ENCODE measurements around the gene CLCN4.

The CLCN4 gene

DNA sequence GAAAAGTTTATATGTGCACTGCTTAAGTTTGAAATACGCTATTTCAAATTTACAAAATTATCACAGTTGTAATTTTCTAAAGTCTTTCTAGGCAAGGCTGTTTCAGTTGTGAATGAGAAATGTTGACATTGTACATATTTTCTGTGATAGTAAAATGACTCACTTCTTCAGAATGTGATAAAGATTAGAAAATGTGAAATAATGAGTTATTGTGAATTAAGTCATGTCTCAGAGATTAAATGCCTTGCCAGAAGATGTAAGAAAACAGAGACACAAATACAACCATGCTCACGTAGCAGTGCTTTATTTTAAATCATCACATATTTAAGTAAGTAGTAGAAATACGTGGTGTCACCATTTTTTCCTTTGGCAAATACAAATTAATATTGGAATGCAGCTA, 768 bp downstream of the CLCN4 start:
- H3K4me3 ChIP-seq (ENCODE audit: low read length): no peak overlapping the region
- DNase-seq (ENCODE audit: low read depth): peak; percentile 14

DNA sequence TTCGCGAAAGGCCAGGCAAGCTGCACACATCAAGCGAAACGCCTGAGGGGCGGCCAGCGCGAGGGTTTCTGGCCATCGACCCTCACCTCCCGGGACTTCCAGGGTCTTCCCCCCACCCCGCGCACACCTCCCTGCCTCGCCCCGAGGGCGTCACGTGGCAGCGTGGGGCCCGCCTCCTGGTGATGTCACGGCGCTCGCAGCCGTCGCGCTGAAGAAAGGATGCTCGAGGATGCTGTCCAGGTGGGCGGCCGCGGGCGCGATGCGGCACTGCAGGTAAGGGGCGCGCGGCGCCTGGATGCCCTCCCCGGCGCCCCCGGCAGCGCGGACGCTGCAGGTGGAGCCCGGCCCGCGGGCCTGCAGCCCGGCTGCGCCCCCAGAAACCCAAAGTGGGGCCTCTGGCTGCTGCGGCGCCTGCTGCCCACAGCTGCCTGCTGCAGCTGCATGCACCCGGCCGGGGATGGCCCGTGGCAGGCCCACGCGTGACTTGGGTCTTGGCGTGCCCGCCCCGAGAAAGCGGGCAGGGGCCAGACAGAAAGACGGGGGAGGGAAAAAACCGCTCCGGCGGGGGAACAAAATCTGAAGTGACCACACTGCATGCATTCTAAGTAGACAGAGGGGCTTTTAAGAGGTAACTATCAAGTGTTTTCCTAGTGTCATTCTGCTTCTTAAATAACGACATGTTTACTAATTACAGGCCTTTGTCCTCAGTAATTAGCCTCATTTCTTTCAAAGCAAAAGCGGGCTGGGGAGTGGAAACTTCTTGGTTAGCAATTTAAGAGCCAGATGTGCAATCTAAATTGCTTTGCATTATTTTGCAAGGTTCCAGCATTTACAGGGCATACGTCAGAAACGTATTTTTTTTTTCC, 1.7 kb downstream of the CLCN4 start:
- H3K4me3 ChIP-seq (ENCODE audit: low read length): peak overlapping the region; percentile 49
- no peak for DNase-seq (ENCODE audit: low read depth)
- TF ChIP-seq, protein P1, sequence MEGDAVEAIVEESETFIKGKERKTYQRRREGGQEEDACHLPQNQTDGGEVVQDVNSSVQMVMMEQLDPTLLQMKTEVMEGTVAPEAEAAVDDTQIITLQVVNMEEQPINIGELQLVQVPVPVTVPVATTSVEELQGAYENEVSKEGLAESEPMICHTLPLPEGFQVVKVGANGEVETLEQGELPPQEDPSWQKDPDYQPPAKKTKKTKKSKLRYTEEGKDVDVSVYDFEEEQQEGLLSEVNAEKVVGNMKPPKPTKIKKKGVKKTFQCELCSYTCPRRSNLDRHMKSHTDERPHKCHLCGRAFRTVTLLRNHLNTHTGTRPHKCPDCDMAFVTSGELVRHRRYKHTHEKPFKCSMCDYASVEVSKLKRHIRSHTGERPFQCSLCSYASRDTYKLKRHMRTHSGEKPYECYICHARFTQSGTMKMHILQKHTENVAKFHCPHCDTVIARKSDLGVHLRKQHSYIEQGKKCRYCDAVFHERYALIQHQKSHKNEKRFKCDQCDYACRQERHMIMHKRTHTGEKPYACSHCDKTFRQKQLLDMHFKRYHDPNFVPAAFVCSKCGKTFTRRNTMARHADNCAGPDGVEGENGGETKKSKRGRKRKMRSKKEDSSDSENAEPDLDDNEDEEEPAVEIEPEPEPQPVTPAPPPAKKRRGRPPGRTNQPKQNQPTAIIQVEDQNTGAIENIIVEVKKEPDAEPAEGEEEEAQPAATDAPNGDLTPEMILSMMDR (conservative IDR thresholded peaks at IDR 0.05; ENCODE audit: low read length): no peak

More for the DNA sequence above, 768 bp downstream of the CLCN4 start:
- TF ChIP-seq, protein P1 (conservative IDR thresholded peaks at IDR 0.05; ENCODE audit: low read length): no peak

DNA sequence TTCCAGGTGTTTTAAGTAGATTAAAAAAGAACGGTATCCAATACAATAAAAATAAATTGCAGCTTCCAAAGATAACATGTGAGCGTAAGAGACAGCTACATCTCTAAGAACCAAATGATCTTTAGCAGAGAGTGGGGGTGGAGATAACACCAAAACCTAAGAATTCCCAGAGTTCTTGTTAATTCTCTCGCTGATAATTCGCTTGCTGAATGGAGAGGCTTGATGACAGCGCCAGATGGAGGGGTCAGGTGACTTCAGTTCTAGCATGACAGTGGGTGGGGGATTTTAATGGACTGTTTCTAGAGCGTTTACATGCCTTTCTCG, 2.3 kb downstream of the CLCN4 start:
- no peak overlapping the region for H3K4me3 ChIP-seq (ENCODE audit: low read length)
- DNase-seq (ENCODE audit: low read depth): no peak
- TF ChIP-seq, protein P1 (conservative IDR thresholded peaks at IDR 0.05; ENCODE audit: low read length): no peak

DNA sequence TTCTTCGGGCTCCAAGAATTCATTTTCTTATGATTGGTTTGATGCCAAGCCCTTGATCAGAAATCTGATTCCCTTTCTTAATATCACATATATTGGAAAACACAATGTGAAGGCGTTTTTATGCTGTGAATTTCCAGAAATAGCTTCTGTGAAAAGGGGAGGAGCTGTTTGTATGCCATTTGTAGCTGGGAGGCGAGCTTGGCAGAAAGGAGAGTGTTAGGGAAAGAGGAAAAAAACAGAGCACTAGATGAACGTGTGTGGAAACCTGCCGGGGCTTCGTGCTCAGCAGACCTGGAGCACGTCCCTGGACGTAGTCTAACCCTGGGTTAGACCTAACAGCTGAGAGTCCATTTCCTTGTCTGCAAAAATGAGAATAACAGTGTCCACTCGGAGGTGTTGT, 3.4 kb downstream of the CLCN4 start:
- no peak for DNase-seq (ENCODE audit: low read depth)
- no peak overlapping the region for H3K4me3 ChIP-seq (ENCODE audit: low read length)
- TF ChIP-seq, protein P1 (conservative IDR thresholded peaks at IDR 0.05; ENCODE audit: low read length): no peak

DNA sequence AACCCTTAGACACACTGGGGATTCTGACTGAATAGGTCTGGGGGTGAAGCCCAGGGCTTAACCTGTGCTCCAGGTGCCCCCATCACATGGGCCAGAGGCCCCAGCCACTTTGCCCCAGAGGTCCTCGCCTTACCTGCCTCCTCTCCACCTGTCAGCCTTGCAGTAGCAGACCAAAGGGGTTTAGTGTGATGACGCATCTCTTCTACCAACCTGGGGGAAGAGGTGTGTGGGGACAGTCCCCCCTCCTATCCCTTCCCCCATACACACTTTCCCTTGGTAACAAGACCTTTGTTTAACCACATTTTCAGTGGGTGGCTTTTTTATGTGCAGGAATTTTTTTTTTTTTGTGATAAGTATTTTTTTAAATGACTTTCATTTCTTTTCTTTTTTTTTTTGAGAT, 6.3 kb downstream of the CLCN4 start:
- TF ChIP-seq, protein P1 (conservative IDR thresholded peaks at IDR 0.05; ENCODE audit: low read length): no peak
- H3K4me3 ChIP-seq (ENCODE audit: low read length): no peak overlapping the region
- no peak for DNase-seq (ENCODE audit: low read depth)

DNA sequence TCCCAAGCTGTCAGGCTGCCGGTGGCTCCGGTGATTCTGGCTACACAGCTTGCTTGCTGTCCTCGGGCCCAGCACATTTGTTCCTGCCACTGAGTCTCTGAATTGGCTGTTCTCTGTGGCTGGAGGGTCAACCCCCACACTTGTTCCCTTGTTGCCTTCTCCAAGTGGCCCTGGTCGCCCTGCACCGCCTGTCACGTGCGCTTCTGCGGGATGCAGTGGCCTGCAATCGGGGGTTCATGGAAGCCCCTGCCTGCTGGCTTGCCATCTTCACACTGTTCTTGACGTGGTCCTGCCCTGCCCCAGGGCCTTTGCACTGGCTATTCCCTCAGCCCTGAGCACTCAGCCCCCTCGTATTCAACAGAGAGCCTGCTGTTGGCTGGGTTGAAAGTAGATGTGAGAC, 8.1 kb downstream of the CLCN4 start:
- H3K4me3 ChIP-seq (ENCODE audit: low read length): no peak overlapping the region
- TF ChIP-seq, protein P1 (conservative IDR thresholded peaks at IDR 0.05; ENCODE audit: low read length): no peak
- DNase-seq (ENCODE audit: low read depth): no peak

DNA sequence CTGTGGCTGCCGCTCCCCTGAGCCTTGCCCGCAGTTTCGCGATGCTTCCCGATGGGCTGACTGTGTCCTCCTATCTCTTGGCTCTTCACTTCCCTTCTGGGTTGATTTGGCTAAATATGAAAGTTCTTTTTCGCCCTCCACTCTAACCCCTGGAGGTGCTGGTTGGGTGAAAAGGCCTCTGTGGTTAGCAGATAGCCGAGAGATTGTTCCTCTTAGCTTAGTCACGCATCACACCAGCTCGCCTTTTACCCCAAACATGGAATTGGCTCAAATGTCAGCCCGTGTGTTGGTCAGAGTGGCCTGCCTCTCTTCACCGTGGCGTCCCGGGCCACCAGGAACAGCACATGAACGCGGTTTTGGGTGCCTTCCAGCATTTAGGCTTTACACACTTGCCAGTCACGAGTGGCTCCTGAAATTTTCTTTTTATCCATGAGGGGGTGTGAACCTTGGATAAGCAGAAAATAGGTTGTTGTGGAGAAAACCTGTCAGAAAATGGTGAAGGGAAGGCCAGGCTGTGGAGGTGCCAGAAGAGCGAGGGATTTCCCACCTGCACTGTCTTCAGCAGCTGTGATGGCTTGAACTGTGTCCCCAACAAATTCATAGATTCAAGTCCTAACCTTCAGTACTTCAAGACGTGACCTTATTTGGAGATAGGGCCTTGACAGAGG, 8.9 kb downstream of the CLCN4 start:
- no peak overlapping the region for H3K4me3 ChIP-seq (ENCODE audit: low read length)
- no peak for DNase-seq (ENCODE audit: low read depth)
- TF ChIP-seq, protein P1 (conservative IDR thresholded peaks at IDR 0.05; ENCODE audit: low read length): no peak

All from AG10803 (cell line).